Muscle layer of colon (tissue), 2 donors: ENCODE results near the gene SRGAP3.

Experiments used
- H3K27ac ChIP-seq: one replicate; pipeline ENCODE4 v1.7.0; 2013; ENCODE audit warnings: low read depth, mild to moderate bottlenecking, low read length, moderate library complexity
- H3K27me3 ChIP-seq, 2 donors: one replicate each; pipeline ENCODE4 v1.7.0; 2013; ENCODE audit warnings: low read length in 2 of 2, mild to moderate bottlenecking in 2 of 2; ENCODE audit not compliant: insufficient read depth in 2 of 2, control insufficient read depth in 1 of 2
- H3K36me3 ChIP-seq: one replicate; pipeline ENCODE4 v1.7.0; 2013; ENCODE audit warnings: mild to moderate bottlenecking, low read length; ENCODE audit not compliant: insufficient read depth
- H3K4me1 ChIP-seq: one replicate; pipeline ENCODE4 v1.7.0; 2013; ENCODE audit warnings: mild to moderate bottlenecking, low read length; ENCODE audit not compliant: insufficient read depth
- H3K4me3 ChIP-seq, 2 donors: one replicate each; pipeline ENCODE4 v1.7.0; 2013; ENCODE audit warnings: low read length in 2 of 2, low read depth in 1 of 2, mild to moderate bottlenecking in 1 of 2, moderate library complexity in 1 of 2
- H3K9ac ChIP-seq: one replicate; pipeline ENCODE4 v1.7.0; 2013; ENCODE audit warnings: low read length
- H3K9me3 ChIP-seq: one replicate; pipeline ENCODE4 v1.7.0; 2013; ENCODE audit warnings: mild to moderate bottlenecking, low read length
- donor health status: abdominal sarcoma.
- donor health status: Adenocarcinoma of cecum.

Gene SRGAP3

GRCh38 chr3:9168241-9168741, 81.2 kb downstream of the SRGAP3 start:
- Histone ChIP-seq H3K27me3 (no peaks in the 10 kb centered on the region), H3K9me3 (no peaks in the 10 kb centered on the region), H3K27ac (no peak overlapping the region), H3K4me3 (no peak overlapping the region), H3K36me3 (no peaks in the 10 kb centered on the region), H3K4me1 (peaks cover 7% of the 10 kb centered on the region), H3K9ac (no peak overlapping the region)

- Histone ChIP-seq H3K27ac (no peak overlapping the region), H3K27me3 (no peaks in the 10 kb centered on the region)
These were observed 82.2 kb downstream of the SRGAP3 start for GRCh38 chr3:9167222-9167621.

GRCh38 chr3:9165421-9165820, 84.0 kb downstream of the SRGAP3 start:
- no peak overlapping the region for H3K9ac ChIP-seq
- no peaks in the 10 kb centered on the region for H3K27me3 ChIP-seq
- no peak overlapping the region for H3K27ac ChIP-seq
- H3K36me3 ChIP-seq = no peaks in the 10 kb centered on the region
- no peaks in the 10 kb centered on the region for H3K9me3 ChIP-seq
- H3K4me1 ChIP-seq = no peaks in the 10 kb centered on the region
- no peak overlapping the region for H3K4me3 ChIP-seq

More at GRCh38 chr3:9167222-9167621, 82.2 kb downstream of the SRGAP3 start:
- Histone ChIP-seq H3K4me1 (no peaks in the 10 kb centered on the region), H3K9ac (no peak overlapping the region), H3K36me3 (no peaks in the 10 kb centered on the region), H3K4me3 (no peak overlapping the region), H3K9me3 (no peaks in the 10 kb centered on the region)

- Histone ChIP-seq H3K4me1 (no peaks in the 10 kb centered on the region), H3K9ac (no peak overlapping the region), H3K36me3 (no peaks in the 10 kb centered on the region), H3K27me3 (no peaks in the 10 kb centered on the region), H3K4me3 (no peak overlapping the region), H3K27ac (no peak overlapping the region), H3K9me3 (no peaks in the 10 kb centered on the region)
These were observed 86.2 kb downstream of the SRGAP3 start for GRCh38 chr3:9163289-9163688.

GRCh38 chr3:9161811-9162210, 87.6 kb downstream of the SRGAP3 start:
- Histone ChIP-seq H3K4me3 (no peak overlapping the region), H3K4me1 (no peaks in the 10 kb centered on the region), H3K27ac (no peak overlapping the region), H3K9me3 (no peaks in the 10 kb centered on the region), H3K27me3 (no peaks in the 10 kb centered on the region), H3K36me3 (no peaks in the 10 kb centered on the region), H3K9ac (no peak overlapping the region)

GRCh38 chr3:9161298-9161697, 88.1 kb downstream of the SRGAP3 start:
- no peak overlapping the region for H3K4me3 ChIP-seq
- H3K36me3 ChIP-seq = no peaks in the 10 kb centered on the region
- no peaks in the 10 kb centered on the region for H3K27me3 ChIP-seq
- H3K27ac ChIP-seq = no peak overlapping the region
- no peak overlapping the region for H3K9ac ChIP-seq
- H3K4me1 ChIP-seq = no peaks in the 10 kb centered on the region
- H3K9me3 ChIP-seq = no peaks in the 10 kb centered on the region

GRCh38 chr3:9158865-9159630, 90.4 kb downstream of the SRGAP3 start:
- H3K27ac ChIP-seq = no peak overlapping the region
- H3K9me3 ChIP-seq = no peaks in the 10 kb centered on the region
- H3K4me3 ChIP-seq = no peak overlapping the region
- no peaks in the 10 kb centered on the region for H3K36me3 ChIP-seq
- no peak overlapping the region for H3K9ac ChIP-seq
- no peaks in the 10 kb centered on the region for H3K27me3 ChIP-seq
- no peaks in the 10 kb centered on the region for H3K4me1 ChIP-seq

- Histone ChIP-seq H3K9me3 (no peaks in the 10 kb centered on the region), H3K27ac (no peak overlapping the region), H3K36me3 (no peaks in the 10 kb centered on the region), H3K4me1 (no peaks in the 10 kb centered on the region), H3K27me3 (no peaks in the 10 kb centered on the region), H3K4me3 (no peak overlapping the region), H3K9ac (no peak overlapping the region)
These were observed 91.6 kb downstream of the SRGAP3 start for GRCh38 chr3:9157651-9158362.

- no peak overlapping the region for H3K9ac ChIP-seq
- H3K4me3 ChIP-seq = no peak overlapping the region
- H3K27me3 ChIP-seq = no peaks in the 10 kb centered on the region
- H3K4me1 ChIP-seq = no peaks in the 10 kb centered on the region
- no peaks in the 10 kb centered on the region for H3K36me3 ChIP-seq
- no peak overlapping the region for H3K27ac ChIP-seq
- no peaks in the 10 kb centered on the region for H3K9me3 ChIP-seq
These were observed 92.8 kb downstream of the SRGAP3 start for GRCh38 chr3:9156604-9157003.

- H3K4me1 ChIP-seq = no peaks in the 10 kb centered on the region
- H3K27me3 ChIP-seq = no peaks in the 10 kb centered on the region
- H3K4me3 ChIP-seq = no peak overlapping the region
- no peaks in the 10 kb centered on the region for H3K9me3 ChIP-seq
- no peaks in the 10 kb centered on the region for H3K36me3 ChIP-seq
- no peak overlapping the region for H3K9ac ChIP-seq
- H3K27ac ChIP-seq = no peak overlapping the region
These were observed 94.4 kb downstream of the SRGAP3 start for GRCh38 chr3:9155028-9155427.

- H3K9me3 ChIP-seq = no peaks in the 10 kb centered on the region
- H3K27ac ChIP-seq = no peak overlapping the region
- H3K27me3 ChIP-seq = no peaks in the 10 kb centered on the region
- H3K4me3 ChIP-seq = no peak overlapping the region
- no peaks in the 10 kb centered on the region for H3K36me3 ChIP-seq
- H3K9ac ChIP-seq = no peak overlapping the region
- no peaks in the 10 kb centered on the region for H3K4me1 ChIP-seq
These were observed 95.4 kb downstream of the SRGAP3 start for GRCh38 chr3:9153904-9154619.
